GM08714 (cell line): Measurements from ENCODE around the gene PAQR3.

Experiments used
- H3K4me3 ChIP-seq: fragments of 200-500 bp; sonication (Bioruptor generic); 2 replicates; pipeline ENCODE4 v1.5.1; 2014; ENCODE audit warnings: mild to moderate bottlenecking, low read length, inconsistent platforms
- ZNF274 ChIP-seq: IDR thresholded peaks from 2 replicates; pipeline ENCODE4 v1.6.1; 2012; ENCODE audit warnings: mild to moderate bottlenecking, low read depth, low read length

PAQR3 gene

DNA sequence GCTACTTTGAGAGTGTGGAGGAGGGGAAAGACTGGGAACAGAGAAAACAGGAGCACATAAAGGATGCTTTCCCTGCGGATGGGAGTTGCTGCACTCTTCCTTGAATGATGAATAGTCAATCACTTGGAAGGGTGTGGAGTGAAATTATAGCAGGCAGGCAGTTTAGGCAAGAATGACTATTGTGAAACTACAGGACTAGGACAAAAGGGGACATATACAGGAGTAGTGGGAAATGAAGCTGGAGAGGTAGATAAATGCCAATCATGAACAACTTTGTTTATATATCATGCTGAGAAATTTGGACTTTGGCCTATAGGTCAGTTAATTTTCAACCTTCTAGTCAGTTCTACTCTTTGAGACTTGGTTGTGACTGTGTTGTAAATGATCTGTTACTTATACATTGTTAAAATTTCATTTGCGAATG lies 76.9 kb downstream of the PAQR3 start:
- no peak overlapping the region for H3K4me3 ChIP-seq
- no peak for TF ChIP-seq ZNF274
